Neural cell (in vitro differentiated cells): ENCODE data around the gene DYNLT5. TPM values are rescaled to one million over a fixed set of nuclear protein-coding genes. Genes with fewer than 3 reads are reported as not detected.

Source experiments
- H2AFZ ChIP-seq: fragments of 200-600, 300-800 bp; sonication (generic), shearing (Covaris generic); 2 replicates; pipeline ENCODE4 v1.6.0; 2014; ENCODE audit warnings: low read depth, mild to moderate bottlenecking, antibody characterized with exemption, low read length, moderate library complexity
- H3F3A ChIP-seq: fragments of 200-600 bp; shearing (Covaris generic); 2 replicates; pipeline ENCODE4 v1.6.1; 2016; ENCODE audit warnings: mild to moderate bottlenecking, moderate library complexity, mixed read lengths, antibody characterized with exemption, low read length; ENCODE audit not compliant: insufficient read depth, poor library complexity, severe bottlenecking
- H3K27ac ChIP-seq: fragments of 200-600, 300-800 bp; sonication (generic), shearing (Covaris generic); 2 replicates; pipeline ENCODE4 v1.5.1; 2014; ENCODE audit warnings: mild to moderate bottlenecking, low read length, moderate library complexity
- H3K27me3 ChIP-seq: fragments of 300-800, 200-600 bp; sonication (generic), shearing (Covaris generic); 2 replicates; pipeline ENCODE4 v1.6.0; 2014; ENCODE audit warnings: mild to moderate bottlenecking, low read depth, low read length, moderate library complexity; ENCODE audit not compliant: insufficient read depth
- H3K36me3 ChIP-seq: fragments of 300-800, 200-600 bp; sonication (generic), shearing (Covaris generic); 2 replicates; pipeline ENCODE4 v1.5.1; 2014; ENCODE audit warnings: mild to moderate bottlenecking, antibody characterized with exemption, low read length, moderate library complexity; ENCODE audit not compliant: insufficient read depth
- H3K4me2 ChIP-seq: fragments of 300-800, 200-600 bp; sonication (generic), shearing (Covaris generic); 2 replicates; pipeline ENCODE4 v1.6.0; 2014; ENCODE audit warnings: mild to moderate bottlenecking, low read length
- H3K4me3 ChIP-seq: fragments of 300-800, 200-600 bp; sonication (generic), shearing (Covaris generic); 2 replicates; pipeline ENCODE4 v1.5.1; 2014; ENCODE audit warnings: mild to moderate bottlenecking, low read length, moderate library complexity
- H3K79me2 ChIP-seq: fragments of 200-600 bp; shearing (Covaris generic); replicated peaks from 2 replicates; pipeline ENCODE4 v1.6.0; 2014; ENCODE audit warnings: mild to moderate bottlenecking, low read length, moderate library complexity; ENCODE audit not compliant: insufficient read depth
- H3K9ac ChIP-seq: fragments of 300-800, 200-600 bp; sonication (generic), shearing (Covaris generic); 2 replicates; pipeline ENCODE4 v1.6.1; 2016; ENCODE audit warnings: mild to moderate bottlenecking, low read length, mixed read lengths
- H3K9me2 ChIP-seq: fragments of 200-600 bp; shearing (Covaris generic); 2 replicates; pipeline ENCODE4 v1.6.1; 2016; ENCODE audit warnings: mild to moderate bottlenecking, low read length, mixed read lengths; ENCODE audit not compliant: insufficient read depth
- H3K9me3 ChIP-seq: fragments of 200-600, 300-800 bp; sonication (generic), shearing (Covaris generic); 2 replicates; pipeline ENCODE4 v1.6.1; 2016; ENCODE audit warnings: mild to moderate bottlenecking, mixed run types, low read length, moderate library complexity, mixed read lengths
- H4K20me1 ChIP-seq: fragments of 200-600 bp; shearing (Covaris generic); 2 replicates; pipeline ENCODE4 v1.6.1; 2016; ENCODE audit warnings: mild to moderate bottlenecking, mixed run types; ENCODE audit not compliant: insufficient read depth
- CTCF ChIP-seq: fragments of 450-650 bp; IDR thresholded peaks from 2 replicates; pipeline ENCODE4 v1.5.1; 2014; ENCODE audit warnings: antibody characterized with exemption, mild to moderate bottlenecking, moderate library complexity; ENCODE audit not compliant: poor library complexity, severe bottlenecking
- EP300 ChIP-seq: fragments of 450-650 bp; conservative IDR thresholded peaks from 2 replicates; pipeline ENCODE4 v1.6.1; 2014; ENCODE audit warnings: antibody characterized with exemption, mild to moderate bottlenecking, moderate library complexity; ENCODE audit not compliant: poor library complexity, severe bottlenecking
- EZH2 ChIP-seq: fragments of 200-600, 300-800 bp; shearing (Covaris generic), sonication (generic); IDR thresholded peaks from 2 replicates; pipeline ENCODE4 v1.6.1; 2014; ENCODE audit warnings: antibody characterized with exemption, low read length, borderline replicate concordance, mild to moderate bottlenecking; ENCODE audit not compliant: insufficient read depth, poor library complexity, severe bottlenecking
- MXI1 ChIP-seq: fragments of 450-650 bp; conservative IDR thresholded peaks from 2 replicates; pipeline ENCODE4 v1.6.1; 2014; ENCODE audit warnings: antibody characterized with exemption, mild to moderate bottlenecking; ENCODE audit not compliant: poor library complexity, severe bottlenecking
- POLR2AphosphoS5 ChIP-seq: IDR thresholded peaks from 2 replicates; pipeline ENCODE4 v1.6.1; 2012
- RAD21 ChIP-seq: fragments of 450-650 bp; conservative IDR thresholded peaks from 2 replicates; pipeline ENCODE4 v1.6.1; 2014; ENCODE audit warnings: antibody characterized with exemption, mild to moderate bottlenecking, moderate library complexity
- REST ChIP-seq: IDR thresholded peaks from 2 replicates; pipeline ENCODE4 v1.6.1; 2012; ENCODE audit warnings: borderline replicate concordance
- SMC3 ChIP-seq: fragments of 450-650 bp; conservative IDR thresholded peaks from 2 replicates; pipeline ENCODE4 v1.6.1; 2014; ENCODE audit warnings: antibody characterized with exemption, mild to moderate bottlenecking, moderate library complexity; ENCODE audit not compliant: poor library complexity
- TAF1 ChIP-seq: IDR thresholded peaks from 2 replicates; pipeline ENCODE4 v1.6.1; 2012; ENCODE audit warnings: low read depth
- polyA plus RNA-seq: library from polyadenylated mRNA; depleted of rRNA; stranded (reverse); fragments of >200 nt; gene quantifications from 2 replicates; pipeline ENCODE4 v1.2.3, GENCODE V29; 2014

DYNLT5 gene
- polyA plus RNA-seq, 1 donor from 2014 or later: not detected

GRCh38 chr1:66770240-66770639 is 18.0 kb downstream of the DYNLT5 start:
- Histone ChIP-seq H3K4me2 (no peak overlapping the region), H3K79me2 (no peaks in the 10 kb centered on the region), H3K36me3 (no peaks in the 10 kb centered on the region), H4K20me1 (no peaks in the 10 kb centered on the region), H2AFZ (no peak overlapping the region), H3K9me2 (no peaks in the 10 kb centered on the region), H3K9ac (no peak overlapping the region), H3K4me3 (no peak overlapping the region), H3K9me3 (no peaks in the 10 kb centered on the region), H3F3A (no peaks in the 10 kb centered on the region), H3K27ac (no peak overlapping the region), H3K27me3 (no peaks in the 10 kb centered on the region)
- TF ChIP-seq TAF1 (no peak), RAD21 (no peak), CTCF (no peak), MXI1 (no peak), POLR2AphosphoS5 (no peak), SMC3 (no peak), EZH2 (no peak), EP300 (no peak), REST (no peak)

GRCh38 chr1:66770694-66771093 is 18.4 kb downstream of the DYNLT5 start:
- H4K20me1 ChIP-seq: no peaks in the 10 kb centered on the region
- H2AFZ ChIP-seq: no peak overlapping the region
- H3K9me2 ChIP-seq: no peaks in the 10 kb centered on the region
- no peaks in the 10 kb centered on the region for H3K27me3 ChIP-seq
- H3K9me3 ChIP-seq: no peaks in the 10 kb centered on the region
- H3K4me2 ChIP-seq: no peak overlapping the region
- H3F3A ChIP-seq: no peaks in the 10 kb centered on the region
- H3K79me2 ChIP-seq: no peaks in the 10 kb centered on the region
- no peaks in the 10 kb centered on the region for H3K36me3 ChIP-seq
- no peak overlapping the region for H3K4me3 ChIP-seq
- no peak overlapping the region for H3K27ac ChIP-seq
- TF ChIP-seq EP300 (no peak), POLR2AphosphoS5 (no peak), EZH2 (no peak), SMC3 (no peak), CTCF (no peak), REST (no peak), RAD21 (no peak), MXI1 (no peak), TAF1 (no peak)
- no peak overlapping the region for H3K9ac ChIP-seq
